Upper lobe of right lung (tissue), 1 donor: Measurements from ENCODE around the gene OGFR. TPM values are rescaled to one million over a fixed set of nuclear protein-coding genes. Genes with fewer than 3 reads are reported as not detected.

Source experiments
- ATAC-seq: fragments of 200-7000 bp; cut with Tn5 transposase; one replicate; pipeline ENCODE4 v1.9.1; 2020; ENCODE audit warnings: mild to moderate bottlenecking, moderate library complexity
- DNase-seq: peaks from one replicate; pipeline ENCODE4 v3.0.0-alpha.2; 2020
- H3K27ac ChIP-seq: fragments of 200-600 bp; one replicate; pipeline ENCODE4 v1.8.0; 2022
- H3K27me3 ChIP-seq: fragments of 200-600 bp; one replicate; pipeline ENCODE4 v1.8.0; 2022; ENCODE audit warnings: mild to moderate bottlenecking
- H3K36me3 ChIP-seq: fragments of 200-600 bp; one replicate; pipeline ENCODE4 v1.8.0; 2022
- H3K4me1 ChIP-seq: fragments of 200-600 bp; one replicate; pipeline ENCODE4 v1.8.0; 2022
- H3K4me3 ChIP-seq: fragments of 200-600 bp; one replicate; pipeline ENCODE4 v1.8.0; 2022; ENCODE audit warnings: mild to moderate bottlenecking
- H3K9me3 ChIP-seq: fragments of 200-600 bp; one replicate; pipeline ENCODE4 v1.8.0; 2022
- intact Hi-C: fragments of 100-400 bp; cut with DNase I; formaldehyde crosslinking; loops from one replicate; pipeline ENCODE4 v1.11.0; 2022
- total RNA-seq: library from RNA; stranded (reverse); fragmentation: NEBNext Ultra II Directional; extraction: Animal tissue kit (Norgen Biotek cat#: 25700); gene quantifications from one replicate; pipeline ENCODE4 v1.2.1, GENCODE V29; 2021
- TF ChIP-seq, protein P1 (sequence below): fragments of 200-600 bp; IDR thresholded peaks from one replicate; pipeline ENCODE4 v1.8.0; 2022; ENCODE audit warnings: antibody characterized with exemption
- donor health status: DM: no; HTN: yes; CAD: no; lungs with severe emphysema.

OGFR gene
- total RNA-seq, 1 donor from 2014 or later: 58.2 TPM

DNA sequence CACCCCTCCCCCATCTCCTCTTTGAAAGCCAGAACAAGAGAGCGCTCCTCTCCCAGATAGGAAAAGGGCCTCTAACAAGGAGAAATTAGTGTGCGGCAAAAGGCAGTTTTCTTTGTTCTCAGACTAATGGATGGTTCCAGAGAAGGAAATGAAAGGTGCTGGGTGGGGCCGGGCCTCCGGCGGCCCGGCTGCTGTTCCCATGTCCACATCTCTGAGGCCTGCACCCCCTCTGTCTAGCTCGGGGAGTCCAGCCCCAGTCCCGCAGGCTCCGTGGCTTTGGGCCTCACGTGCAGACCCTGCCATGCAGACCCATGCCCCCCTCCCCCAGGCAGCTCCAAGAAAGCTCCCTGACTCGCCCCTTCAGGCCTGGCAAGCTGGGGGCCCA is 44.2 kb upstream of the OGFR start:
- no peak for ATAC-seq
- Histone ChIP-seq H3K9me3 (no peaks in the 10 kb centered on the region), H3K27me3 (peaks cover 24% of the 10 kb centered on the region), H3K27ac (no peak overlapping the region), H3K4me1 (no peaks in the 10 kb centered on the region), H3K4me3 (no peak overlapping the region), H3K36me3 (no peaks in the 10 kb centered on the region)
- TF ChIP-seq, protein P1, sequence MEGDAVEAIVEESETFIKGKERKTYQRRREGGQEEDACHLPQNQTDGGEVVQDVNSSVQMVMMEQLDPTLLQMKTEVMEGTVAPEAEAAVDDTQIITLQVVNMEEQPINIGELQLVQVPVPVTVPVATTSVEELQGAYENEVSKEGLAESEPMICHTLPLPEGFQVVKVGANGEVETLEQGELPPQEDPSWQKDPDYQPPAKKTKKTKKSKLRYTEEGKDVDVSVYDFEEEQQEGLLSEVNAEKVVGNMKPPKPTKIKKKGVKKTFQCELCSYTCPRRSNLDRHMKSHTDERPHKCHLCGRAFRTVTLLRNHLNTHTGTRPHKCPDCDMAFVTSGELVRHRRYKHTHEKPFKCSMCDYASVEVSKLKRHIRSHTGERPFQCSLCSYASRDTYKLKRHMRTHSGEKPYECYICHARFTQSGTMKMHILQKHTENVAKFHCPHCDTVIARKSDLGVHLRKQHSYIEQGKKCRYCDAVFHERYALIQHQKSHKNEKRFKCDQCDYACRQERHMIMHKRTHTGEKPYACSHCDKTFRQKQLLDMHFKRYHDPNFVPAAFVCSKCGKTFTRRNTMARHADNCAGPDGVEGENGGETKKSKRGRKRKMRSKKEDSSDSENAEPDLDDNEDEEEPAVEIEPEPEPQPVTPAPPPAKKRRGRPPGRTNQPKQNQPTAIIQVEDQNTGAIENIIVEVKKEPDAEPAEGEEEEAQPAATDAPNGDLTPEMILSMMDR: no peak
- intact Hi-C loops: no loop called here
- no peak for DNase-seq

DNA sequence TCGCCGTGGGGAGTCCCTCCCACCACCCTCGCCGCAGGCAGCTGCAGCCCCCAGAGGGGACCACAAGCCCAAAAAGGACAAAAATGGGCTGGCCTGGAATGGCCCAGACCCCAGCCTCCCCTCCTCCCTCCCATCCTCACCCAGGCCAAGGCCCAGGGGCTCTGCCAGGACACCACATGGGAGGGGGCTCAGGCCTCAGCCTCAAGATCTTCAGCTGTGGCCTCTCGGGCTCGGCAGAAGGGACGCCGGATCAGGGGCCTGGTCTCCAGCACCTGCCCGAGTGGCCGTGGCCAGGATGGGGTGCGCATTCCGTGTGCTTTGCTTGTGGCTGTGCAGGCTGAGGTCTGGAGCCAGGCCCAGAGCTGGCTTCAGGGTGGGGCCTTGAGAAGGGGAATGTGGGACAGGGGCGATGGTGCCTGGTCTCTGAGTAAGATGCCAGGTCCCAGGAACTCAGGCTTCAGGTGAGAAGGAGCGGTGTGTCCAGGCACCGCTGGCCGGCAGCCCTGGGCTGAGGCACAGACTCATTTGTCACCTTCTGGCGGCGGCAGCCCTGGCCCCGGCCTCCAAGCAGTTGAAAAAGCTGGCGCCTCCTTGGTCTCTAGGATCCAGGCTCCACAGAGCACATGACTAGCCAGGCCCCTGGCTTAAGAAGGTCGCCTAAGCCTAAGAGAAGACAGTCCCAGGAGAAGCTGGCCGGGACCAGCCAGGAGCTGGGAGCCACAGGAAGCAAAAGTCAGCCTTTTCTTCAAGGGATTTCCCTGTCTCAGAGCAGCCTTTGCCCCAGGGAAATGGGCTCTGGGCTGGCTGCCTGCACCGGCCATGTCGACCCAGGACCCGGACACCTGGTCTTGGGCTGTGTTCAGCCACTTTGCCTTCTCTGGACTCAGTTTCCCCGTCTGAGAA is 43.5 kb upstream of the OGFR start:
- ATAC-seq: no peak
- no peak overlapping the region for H3K27ac ChIP-seq
- H3K4me1 ChIP-seq: no peaks in the 10 kb centered on the region
- H3K27me3 ChIP-seq: peaks cover 30% of the 10 kb centered on the region
- no peaks in the 10 kb centered on the region for H3K36me3 ChIP-seq
- intact Hi-C loops: no loop called here
- no peaks in the 10 kb centered on the region for H3K9me3 ChIP-seq
- DNase-seq: no peak
- H3K4me3 ChIP-seq: no peak overlapping the region
- TF ChIP-seq, protein P1: no peak

DNA sequence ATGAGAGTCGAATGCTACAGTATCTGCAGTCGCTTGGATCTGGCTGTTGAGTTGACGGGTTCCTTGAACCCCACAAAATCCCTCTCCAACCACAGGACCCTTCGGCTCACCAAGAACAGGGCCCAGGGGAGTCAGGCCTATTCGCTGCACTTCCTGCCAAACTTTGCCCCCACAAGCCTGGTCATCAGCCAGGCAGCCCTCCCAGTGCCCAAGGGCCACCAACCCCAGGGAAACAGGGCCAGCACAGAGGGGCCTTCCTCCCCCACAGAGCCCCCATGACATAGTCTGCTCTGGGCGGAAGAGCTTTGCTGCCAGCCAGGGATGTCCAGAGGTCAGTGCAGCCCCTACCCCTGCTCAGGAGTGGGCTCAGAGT is 42.9 kb upstream of the OGFR start:
- no peak for DNase-seq
- Histone ChIP-seq H3K36me3 (no peaks in the 10 kb centered on the region), H3K4me3 (no peak overlapping the region), H3K4me1 (no peaks in the 10 kb centered on the region), H3K27me3 (peaks cover 35% of the 10 kb centered on the region), H3K27ac (no peak overlapping the region), H3K9me3 (no peaks in the 10 kb centered on the region)
- ATAC-seq: no peak
- intact Hi-C loops: no loop called here
- TF ChIP-seq, protein P1: no peak

DNA sequence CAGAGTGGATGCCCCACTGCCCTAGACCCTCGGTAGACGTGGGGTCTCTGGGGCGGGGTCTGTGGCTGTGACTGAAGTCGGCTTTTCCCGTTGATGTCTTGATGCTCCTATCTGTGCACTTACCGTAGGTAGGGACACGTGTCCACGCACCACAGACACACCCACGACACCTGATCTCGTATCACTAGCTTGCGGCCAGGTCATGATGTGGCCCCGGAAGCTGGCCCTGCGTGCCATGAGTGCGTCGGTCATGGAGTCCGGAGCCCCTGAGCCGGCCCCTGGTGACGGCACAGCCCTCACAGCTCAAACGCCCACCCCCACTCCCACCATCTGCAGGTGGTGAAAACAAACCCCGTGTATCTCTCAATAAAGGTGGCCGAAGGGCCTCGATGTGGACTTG is 42.3 kb upstream of the OGFR start:
- no peak overlapping the region for H3K4me3 ChIP-seq
- H3K9me3 ChIP-seq: no peaks in the 10 kb centered on the region
- peaks cover 35% of the 10 kb centered on the region for H3K27me3 ChIP-seq
- TF ChIP-seq, protein P1: no peak
- H3K27ac ChIP-seq: no peak overlapping the region
- ATAC-seq (no peak), DNase-seq (no peak)
- no peaks in the 10 kb centered on the region for H3K4me1 ChIP-seq
- intact Hi-C loops: no loop called here
- no peaks in the 10 kb centered on the region for H3K36me3 ChIP-seq

DNA sequence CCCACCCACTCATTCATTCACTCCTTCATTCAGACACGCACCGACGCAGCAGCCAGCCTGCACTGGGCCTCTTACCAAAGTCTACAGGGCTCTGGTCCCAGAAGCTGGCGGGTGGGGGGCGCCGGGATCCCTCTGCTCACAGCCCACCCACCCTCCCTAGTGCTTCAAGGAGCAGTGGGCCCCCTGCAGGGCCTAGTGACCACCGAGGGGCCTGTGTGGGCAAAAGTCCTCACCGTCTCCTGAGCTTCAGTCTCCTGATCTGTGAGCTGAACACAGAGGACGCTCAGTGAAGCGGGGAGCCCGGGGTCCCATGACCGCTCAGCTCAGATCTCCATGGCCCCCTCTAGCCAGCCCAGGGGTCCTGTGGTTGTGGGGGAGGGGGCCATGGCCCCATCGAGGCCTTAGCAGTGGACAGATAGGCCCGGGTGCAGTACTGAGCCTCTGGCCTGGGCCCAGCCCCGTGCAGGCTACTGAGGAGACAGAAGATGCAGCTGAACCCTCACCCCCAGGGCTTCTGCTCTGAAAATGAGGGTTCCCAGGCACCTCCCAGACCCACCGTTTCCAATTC is 41.8 kb upstream of the OGFR start:
- H3K36me3 ChIP-seq: no peaks in the 10 kb centered on the region
- DNase-seq: no peak
- ATAC-seq: no peak
- H3K9me3 ChIP-seq: no peaks in the 10 kb centered on the region
- no peaks in the 10 kb centered on the region for H3K4me1 ChIP-seq
- H3K27me3 ChIP-seq: peaks cover 35% of the 10 kb centered on the region
- no peak overlapping the region for H3K27ac ChIP-seq
- no peak overlapping the region for H3K4me3 ChIP-seq
- TF ChIP-seq, protein P1: no peak
- intact Hi-C loops: no loop called here
